Stimulated activated CD4-positive, alpha-beta T cell treated with anti-CD3 and anti-CD28 coated beads, TNF-alpha, amount 100 ng/mL, for 1 hour (primary cell): ENCODE data around the gene RAB6A.
"Not testable (repeated sequence)": the region's sequence is repeated elsewhere in the genome, so short reads cannot be mapped to it uniquely, and the experiment has no call there.

Experiments
- DNase-seq, 3 donors: peaks; one replicate each; pipeline ENCODE4 v3.0.0-alpha.2; 2020; ENCODE audit warnings: low read depth in 3 of 3, low spot score in 1 of 3

Gene RAB6A

DNA sequence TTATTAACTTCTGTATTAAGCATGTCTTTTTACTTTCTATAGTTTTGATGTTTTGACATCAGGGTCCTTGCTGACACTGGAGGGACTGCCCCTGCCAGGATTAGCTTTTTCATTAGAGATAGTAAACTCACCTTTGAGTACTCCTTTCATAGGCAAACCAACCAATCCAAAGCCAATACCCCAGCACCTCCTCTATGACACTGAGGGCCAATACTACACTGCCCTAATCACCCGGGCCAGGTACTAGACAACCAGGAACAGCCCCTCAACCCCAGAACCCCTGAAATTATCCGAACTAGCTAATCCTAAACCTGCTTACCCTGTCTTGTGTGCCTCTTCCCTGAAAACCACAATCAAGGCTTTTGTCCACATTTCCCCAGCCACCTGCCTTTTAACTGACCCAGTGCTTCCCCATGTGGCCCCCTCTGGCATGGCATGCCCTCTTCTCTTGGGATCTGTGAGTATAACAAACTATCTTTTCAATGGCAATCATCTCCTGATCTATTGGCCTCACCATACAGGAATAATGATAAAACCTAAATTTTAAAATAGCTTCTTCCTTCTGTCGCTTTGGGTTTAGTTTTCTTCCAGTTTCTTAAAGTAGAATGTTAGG, 31.2 kb downstream of the RAB6A start:
- no peak for DNase-seq

DNA sequence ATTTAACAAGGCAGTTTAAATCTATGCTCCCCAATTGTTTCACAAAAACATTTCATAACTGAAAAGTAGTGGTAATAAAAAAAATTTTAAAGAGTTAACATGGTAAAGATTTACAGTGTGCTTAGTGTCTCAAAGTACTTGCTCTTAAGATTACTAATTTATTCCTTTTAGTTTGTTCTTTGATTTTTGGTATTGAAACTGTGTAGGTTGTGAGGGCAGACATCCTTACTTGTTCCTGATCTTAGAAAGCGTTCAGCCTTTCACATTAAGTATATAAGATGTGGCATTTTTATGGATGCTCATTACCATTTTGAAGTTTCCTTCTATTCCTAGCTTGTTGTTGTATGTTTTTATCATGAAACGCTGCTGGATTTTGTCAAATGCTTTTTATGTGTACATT, 32.9 kb downstream of the RAB6A start:
- DNase-seq: no peak

DNA sequence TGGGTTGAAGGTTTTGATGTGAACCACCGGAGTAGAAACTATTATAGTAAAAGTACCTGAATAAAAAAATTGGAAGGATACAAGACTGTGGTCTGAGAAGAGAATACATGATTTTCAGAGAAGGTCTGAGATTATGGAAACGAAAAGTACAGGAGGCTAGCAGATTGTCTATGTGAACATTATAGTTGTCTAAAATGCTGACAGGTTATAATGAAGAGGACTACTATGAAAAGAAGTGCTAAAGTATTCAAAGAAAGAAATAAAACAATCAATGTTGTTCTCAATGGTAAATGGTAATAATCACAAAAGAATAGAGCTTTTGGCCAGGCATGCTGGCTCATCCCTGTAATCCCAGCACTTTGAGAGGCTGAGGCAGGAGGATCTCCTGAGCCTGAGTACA, 34.0 kb downstream of the RAB6A start:
- DNase-seq: no peak

DNA sequence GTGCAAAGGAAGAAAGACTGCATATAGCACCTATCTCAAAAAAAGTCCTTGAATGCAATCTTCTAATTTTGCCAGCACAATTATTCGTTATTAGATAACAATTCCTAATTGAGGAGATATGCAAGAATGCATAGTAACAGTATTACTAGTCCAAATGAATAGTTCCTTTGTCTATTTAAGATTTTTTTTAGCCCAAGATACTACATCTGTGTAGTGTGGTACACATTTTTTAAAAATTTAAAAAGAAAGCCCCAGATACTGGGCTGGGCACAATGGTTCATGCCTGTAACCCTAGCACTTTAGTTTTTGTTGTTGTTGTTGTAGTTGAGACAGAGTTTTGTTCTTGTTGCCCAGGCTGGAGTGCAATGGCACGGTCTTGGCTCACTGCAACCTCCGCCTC, 43.7 kb downstream of the RAB6A start:
- DNase-seq: no peak

DNA sequence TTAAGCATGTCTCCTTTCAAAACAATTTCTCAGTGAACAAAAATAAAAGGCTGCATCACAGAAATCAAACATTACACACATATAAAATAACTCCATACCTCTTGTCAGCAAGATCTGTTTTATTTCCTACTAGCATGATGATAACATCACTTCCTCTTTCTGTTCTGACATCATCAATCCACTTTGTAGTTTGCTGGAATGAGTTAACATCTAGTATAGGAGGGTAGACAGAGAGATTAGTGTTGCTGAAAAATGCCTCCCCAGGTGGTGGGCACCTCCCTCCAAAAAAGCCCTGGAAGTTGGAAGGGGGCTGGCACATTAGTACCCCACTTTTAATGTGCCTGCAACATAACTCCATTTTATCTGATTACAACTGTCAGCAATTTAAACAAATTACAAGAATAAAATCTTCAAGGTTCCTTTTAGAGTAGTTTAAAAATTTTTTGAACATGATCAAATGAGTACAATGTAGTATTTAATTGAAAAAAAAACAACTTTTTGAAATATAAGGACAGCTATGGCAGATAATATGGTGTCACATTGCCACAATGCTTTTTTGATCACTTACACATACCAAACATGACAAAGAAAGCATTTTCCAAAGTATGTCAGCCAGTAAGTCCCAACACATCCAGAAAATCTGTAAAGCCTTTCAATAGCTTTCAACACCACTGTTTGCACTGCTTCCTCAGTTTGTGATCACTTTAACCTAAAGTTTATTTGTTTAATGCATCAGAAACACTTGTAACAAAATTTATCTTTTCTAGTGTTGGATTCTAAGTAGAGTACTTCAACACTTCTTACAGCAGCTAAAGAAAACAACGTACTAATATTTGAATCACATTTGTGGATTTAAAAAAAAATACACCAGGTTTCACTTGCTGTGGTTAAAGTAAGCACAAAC, 44.5 kb downstream of the RAB6A start:
- no peak for DNase-seq

DNA sequence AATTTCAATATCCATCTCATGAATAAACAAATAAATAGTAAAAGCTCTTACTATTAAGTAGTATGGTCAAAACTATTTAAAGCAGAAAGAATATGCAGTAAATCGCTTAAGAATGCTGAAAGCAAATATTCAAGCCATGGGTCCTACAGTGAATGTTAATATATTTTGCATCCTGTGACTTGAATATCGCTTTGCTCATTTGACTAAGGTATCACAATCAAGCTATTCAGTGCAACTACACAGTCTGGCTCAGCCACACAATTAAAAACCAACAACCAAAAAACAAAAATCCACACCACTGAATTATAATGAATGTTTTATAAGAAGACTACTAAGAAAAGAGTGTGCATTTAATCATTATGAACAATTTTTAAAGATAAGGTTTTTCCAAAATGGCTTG, 45.3 kb downstream of the RAB6A start:
- no peak for DNase-seq

DNA sequence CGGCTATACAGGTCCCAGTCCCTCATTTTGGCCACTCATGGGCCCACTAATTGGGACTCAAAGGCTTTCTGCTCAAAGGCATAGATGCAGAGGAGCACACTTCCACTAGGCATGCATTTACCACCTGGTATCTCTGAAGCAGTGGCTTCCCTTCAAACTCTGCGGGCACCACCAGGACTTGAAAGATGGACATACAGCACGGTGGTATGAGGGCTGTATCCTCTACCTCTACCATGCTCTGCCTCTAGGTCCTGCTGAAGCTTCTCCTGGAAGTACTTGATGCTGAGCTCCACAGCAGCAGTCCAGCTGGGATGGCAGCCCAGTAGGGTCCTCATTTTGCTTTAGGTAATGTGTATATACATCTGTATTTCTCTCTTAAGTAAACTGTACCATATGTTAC, 49.9 kb downstream of the RAB6A start:
- no peak for DNase-seq

DNA sequence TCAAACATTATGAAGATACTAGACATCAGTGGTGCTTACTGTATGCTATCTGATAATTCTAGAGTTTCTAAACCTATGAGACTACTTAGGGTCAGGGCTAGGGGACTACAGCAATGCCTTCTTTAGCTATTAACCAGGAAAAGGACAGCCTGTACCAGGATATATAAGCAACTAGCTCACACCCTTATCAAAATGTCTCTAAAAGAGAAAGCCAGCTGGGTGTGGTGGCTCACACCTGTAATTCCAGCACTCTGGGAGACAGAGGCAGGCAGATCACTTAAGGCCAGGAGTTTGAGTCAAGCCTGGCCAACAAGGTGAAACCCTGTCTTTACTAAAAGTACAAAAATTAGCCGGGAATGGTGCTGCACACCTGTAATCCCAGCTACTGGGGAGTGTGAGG, 55.8 kb downstream of the RAB6A start:
- no peak for DNase-seq

DNA sequence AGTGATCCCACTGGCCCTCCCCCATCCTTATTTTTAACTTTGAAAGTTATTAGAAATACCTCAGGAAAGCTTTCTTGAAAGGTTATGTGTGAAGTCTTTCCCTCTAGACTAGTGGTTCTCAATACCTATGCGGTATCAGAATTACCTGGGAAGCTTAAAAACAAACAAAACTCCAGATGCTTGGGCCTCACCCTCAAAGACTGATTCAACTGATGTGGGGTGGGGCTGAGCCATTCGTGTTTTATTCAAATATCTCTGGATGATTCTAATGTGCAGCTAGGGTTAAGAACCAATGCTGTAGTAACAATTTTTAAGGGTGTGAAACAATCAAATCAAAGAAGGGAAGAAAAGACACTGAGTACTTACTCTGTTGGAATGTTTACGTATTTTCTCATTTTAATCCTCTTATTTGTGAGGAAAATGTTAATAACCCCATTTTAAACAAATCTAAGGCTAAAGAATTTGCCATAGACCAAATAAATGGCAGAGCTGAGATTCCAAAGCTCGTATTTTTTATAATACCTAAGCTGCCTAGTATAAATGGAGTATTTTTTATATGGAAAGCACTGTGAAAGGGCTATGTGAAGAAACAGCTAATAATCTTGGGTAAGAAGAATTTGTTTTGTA, 66.9 kb downstream of the RAB6A start:
- DNase-seq: no peak

DNA sequence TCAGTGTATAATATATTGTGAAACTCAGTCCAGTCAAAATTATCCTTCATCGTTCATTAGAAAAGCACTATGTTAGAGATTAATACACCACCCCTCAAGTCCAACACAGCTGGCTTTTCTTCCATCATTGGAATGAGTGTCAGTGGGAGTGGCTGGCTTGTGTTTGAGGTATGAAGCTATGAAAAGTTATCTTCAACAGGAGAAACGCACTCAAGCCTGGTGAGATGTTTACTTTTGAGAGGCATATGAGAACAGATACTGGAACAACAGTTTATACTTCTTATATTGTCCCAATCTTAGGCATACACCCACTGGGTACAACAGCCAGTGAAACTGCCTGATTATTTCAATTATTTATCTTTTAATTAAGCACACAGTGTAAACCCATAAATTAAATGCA, 80.2 kb downstream of the RAB6A start:
- no peak for DNase-seq

DNA sequence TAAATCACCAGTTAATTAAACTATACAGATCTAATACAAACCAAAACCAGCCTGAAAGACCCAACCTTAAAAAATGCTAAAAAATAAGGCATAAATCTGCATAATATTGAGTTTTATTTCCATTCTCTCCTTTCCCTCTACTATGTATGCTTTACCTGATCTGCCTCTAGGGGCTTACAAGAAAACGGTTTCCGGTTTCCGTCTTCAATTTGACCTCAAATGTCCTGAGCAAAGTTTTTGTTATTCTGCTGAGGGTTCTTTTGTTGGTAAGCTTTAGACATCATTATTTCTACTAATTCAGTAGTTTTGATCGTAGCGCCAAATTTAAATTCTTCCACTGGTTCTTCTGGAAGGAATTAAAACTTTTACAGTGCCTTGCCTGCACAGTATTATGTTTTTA, 84.3 kb downstream of the RAB6A start:
- DNase-seq: not testable (repeated sequence)

DNA sequence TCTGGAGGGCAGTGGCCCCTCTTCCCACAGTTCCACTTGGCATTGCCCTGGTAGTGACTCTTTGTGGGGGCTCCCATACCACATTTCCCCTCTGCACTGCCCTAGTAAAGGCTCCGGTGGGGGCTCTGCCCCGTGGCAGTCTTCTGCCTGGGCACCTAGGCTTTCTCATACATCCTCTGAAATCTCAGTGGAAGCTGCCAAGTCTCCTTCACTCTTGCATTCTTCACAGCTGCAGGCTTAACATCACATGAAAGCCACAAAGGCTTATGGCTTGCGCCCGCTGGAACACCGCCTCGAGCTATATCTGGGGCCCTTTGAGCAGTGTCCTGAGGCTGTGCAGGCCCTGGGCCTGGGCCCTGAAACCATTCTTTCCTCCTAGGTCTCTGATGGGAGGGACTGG, 89.2 kb downstream of the RAB6A start:
- no peak for DNase-seq

DNA sequence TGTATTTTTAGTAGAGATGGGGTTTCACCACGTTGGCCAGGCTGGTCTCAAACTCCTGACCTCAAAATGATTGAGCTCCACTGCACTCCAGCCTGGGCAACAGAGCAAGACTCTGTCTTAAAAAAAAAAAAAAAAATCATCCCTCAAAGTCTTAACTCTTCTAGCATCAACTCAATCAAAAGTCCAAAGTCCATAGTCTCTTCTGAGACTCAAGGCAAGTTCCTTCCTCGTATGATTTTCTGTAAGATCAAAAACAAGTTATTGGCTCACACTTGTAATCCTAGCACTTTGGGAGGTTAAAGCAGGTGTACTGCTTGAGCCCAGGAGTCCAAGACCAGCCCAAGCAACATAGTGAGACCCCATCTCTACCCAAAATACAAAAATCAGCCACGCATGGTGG, 90.1 kb downstream of the RAB6A start:
- no peak for DNase-seq

DNA sequence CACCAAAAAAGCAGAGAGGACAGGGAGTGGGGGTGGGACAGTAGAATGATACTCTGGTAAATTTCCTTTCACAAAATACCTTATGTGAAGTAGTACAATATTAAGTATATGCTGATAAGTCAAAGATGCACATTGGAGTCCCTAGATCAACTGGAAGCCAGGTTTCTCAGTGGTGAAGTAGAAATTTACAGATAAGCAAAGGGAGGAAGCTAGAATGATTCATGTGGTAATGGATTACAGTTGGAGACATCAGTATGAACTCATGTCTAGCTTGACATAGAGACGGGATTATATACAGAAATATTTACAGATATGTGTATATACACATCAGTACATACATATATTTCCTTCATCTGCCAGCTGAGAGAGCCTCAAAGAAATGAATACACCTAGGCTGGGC, 93.0 kb downstream of the RAB6A start:
- no peak for DNase-seq

DNA sequence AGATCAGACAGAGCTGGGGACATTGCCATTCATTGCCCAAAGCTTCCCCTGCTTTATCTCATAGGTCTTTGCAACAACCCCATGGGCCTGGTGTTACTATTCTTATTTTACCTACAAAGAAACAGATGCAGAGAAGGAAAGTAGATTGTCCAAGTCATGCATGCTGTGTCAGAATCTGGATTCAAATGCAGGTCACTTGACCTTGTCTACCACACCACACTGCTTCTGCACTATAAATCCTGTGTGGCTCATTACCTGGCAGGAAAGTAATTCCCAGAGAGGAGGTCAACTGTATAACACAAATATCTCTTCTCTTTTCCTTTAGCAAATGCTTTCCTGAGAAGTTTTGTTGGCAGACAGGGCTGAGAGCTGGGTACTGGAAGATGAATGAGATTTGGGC, 96.0 kb downstream of the RAB6A start:
- DNase-seq: no peak

DNA sequence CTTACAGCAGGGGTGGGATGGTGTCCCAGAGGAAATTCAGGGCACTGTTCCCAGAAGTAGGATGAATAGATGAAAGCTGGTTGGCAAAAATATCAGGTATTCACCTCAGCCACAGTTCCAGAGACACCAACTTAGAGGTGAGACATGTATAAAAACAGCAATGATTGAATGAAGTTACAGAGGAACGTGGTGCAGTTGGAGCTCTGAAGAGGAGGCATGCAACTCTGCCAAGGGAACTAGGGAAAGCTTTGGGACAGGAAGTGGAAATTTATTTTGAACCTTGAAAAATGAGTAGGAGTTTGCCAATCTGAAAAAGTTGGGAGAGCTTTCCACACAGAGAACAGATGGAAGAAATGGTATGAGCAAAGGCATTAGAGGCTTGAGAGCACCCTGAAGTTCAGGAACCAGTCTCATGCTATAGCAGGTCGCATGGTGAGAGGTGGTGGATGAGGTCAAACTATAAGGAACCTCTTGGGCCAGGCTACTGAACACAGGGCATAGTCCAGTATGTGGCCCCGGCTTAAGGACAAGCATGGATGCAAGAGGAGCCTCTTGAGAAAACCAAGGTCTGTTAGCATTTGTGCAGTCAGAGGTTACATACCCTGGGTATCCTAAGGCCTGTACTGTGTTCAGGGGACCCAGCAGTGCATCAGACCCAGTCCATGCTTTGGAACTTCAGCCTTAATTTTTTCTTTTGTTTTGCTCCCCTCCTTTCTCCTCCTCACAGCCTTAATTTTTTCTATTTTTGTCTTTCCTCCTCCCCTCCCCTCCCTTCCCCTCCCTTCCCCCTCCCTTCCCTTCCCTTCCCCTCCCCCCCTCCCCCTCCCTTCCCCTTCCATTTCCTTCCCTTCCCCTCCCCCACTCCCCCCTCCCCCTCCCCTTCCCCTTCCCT, 97.0 kb downstream of the RAB6A start:
- no peak for DNase-seq

DNA sequence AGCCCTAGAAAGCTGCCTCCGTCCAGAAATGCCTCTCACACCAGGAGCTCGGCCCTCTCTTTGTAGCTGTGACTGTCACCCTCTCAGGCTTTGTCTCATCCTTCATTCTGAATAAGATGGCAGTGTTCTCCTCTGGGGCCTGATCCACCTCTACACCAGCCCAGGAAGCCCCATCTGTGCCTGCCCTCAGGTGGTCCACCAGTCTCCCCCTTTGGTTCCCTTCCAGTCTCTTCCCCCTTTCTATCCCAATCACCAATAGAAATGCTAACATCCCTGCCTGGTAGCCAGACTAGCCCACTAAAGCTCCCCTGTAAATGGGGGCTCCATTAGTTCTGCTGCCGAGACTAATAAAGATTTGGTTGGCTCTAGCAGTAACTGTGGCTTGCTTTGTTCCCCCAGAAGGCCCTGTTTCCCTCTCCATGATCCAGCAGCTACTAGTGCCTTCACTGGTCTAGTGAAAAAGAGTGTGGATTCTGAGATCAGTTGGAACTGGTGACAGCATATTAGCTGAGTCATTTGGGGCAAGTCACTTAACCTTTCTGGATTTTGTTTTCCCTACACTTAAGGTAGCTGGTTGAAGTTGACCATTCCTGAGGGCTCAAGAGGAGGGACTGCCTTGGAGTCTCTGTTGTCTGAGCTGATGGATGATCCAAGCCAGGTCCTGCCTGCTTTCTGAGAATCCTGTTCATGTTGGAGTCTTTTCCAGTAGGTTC, 98.3 kb downstream of the RAB6A start:
- no peak for DNase-seq

DNA sequence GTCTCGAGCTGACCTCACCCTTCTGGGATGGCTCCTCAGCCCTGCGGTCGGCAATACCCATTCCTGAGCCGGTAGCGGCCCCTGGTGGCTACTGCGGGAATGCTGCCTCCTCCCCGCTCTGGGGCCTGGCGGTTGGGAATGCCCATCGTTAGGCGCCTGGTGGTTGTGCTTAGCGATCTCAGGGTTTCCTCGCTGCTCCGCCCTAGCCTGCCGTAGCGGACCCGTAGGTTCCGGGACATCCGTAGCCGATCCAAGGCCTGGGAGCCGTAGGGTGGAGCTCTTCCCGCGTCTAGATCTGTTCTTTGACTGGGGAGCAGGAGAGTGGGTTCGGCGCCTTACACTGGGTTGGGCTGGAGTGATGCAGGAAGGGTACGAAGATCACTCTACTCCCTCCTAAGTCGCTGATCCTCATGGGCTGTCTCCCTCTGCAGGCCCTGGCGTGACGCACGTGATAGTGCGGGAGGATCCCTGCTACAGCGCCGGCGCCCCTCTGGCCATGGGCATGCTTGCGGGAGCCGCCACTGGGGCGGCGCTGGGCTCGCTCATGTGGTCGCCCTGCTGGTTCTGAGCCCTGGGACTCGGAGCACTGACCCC, 99.7 kb downstream of the RAB6A start:
- DNase-seq: peak; percentile 58 to 90 (median 72)

DNA sequence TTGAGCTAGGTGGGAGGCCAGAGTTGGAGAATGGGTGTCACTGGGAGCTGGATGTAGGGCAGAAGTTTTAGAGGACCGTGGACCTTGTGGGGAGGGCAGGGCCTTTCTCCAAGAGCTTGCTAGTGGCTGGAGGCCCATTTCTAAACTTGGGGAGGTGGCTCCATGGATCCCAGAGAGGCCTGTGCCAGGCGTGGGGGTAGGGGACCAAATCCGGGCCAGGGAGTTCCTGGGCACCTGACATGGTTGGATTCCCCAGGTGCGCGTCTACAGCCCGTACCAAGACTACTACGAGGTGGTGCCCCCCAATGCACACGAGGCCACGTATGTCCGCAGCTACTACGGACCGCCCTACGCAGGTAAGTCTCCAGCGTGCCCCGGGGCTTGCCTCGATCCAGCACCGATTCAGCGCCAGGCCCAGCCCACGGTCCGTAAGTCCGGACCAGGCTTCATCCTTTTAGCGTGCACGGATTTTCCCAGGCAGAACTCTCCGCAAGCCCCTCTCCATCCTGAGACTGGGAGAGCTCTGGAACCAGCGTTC, 100.3 kb downstream of the RAB6A start:
- DNase-seq: no peak

DNA sequence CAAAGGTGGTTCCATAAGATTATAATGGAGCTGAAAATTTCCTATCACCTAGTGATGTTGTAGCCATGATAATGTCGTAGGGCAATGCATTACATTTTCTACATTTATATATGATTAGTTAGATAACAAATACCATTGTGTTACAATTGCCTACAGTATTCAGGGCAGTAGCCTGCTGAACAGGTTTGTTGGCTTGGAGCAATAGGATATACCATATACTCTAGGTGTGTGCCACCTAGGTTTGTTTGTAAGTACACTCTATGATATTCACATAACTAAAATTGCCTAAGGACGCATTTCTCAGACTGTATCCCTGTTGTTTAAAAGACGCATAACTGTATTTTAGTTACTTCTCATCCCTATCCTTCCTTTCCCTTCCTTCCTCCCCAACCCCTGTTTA, 100.9 kb downstream of the RAB6A start:
- DNase-seq: no peak
